ENCODE measurements around the gene C14orf39. TPM values are rescaled to one million over a fixed set of nuclear protein-coding genes. Genes with fewer than 3 reads are reported as not detected.

C14orf39 gene
- total and polyA plus RNA-seq, 4 donors = not detected

GRCh38 chr14:60506010-60506409, 20.1 kb upstream of the C14orf39 start:
- Histone ChIP-seq H3K4me1 (ENCODE audit: control insufficient read depth in 4 of 4, insufficient read depth in 4 of 4, low read length in 3 of 4) (peaks cover 7 to 28% (median 13%) of the 10 kb centered on the region in 4 donors), H3K27me3 (ENCODE audit: control insufficient read depth in 4 of 4, insufficient read depth in 4 of 4, low read length in 3 of 4) (peaks cover 10 to 34% (median 22%) of the 10 kb centered on the region in 4 donors), H3K4me3 (ENCODE audit: low read depth in 1 of 3, low read length in 3 of 3) (no peak overlapping the region), H3K36me3 (ENCODE audit: control insufficient read depth in 4 of 4, insufficient read depth in 3 of 4, low read depth in 1 of 4, low read length in 3 of 4) (no peaks in the 10 kb centered on the region), H3K9me3 (ENCODE audit: control insufficient read depth in 4 of 4, low read length in 3 of 4) (peaks cover 0 to 3% (median 0%) of the 10 kb centered on the region in 4 donors), H3K27ac (ENCODE audit: low read depth in 1 of 2, low read length in 2 of 2) (no peak overlapping the region), H3K9ac (ENCODE audit: low read depth in 1 of 2, low read length in 2 of 2) (no peak overlapping the region)
- no peak for TF ChIP-seq RXRA (IDR thresholded peaks at IDR 0.05)
- no peak for TF ChIP-seq TAF1 (conservative IDR thresholded peaks at IDR 0.05)
- no peak for TF ChIP-seq SP1 (IDR thresholded peaks at IDR 0.05)
- TF ChIP-seq FOXA1 (IDR thresholded peaks at IDR 0.05) = no peak
- no peak for TF ChIP-seq MAX (IDR thresholded peaks at IDR 0.05)
- TF ChIP-seq HNF4A (conservative IDR thresholded peaks at IDR 0.05) = no peak
- TF ChIP-seq CTCF (IDR thresholded peaks at IDR 0.05; ENCODE audit: low read depth, low read length, missing input control) = no peak
- no peak for TF ChIP-seq RAD21 (IDR thresholded peaks at IDR 0.05)
- TF ChIP-seq REST (IDR thresholded peaks at IDR 0.05) = no peak
- TF ChIP-seq HNF4G (IDR thresholded peaks at IDR 0.05) = no peak
- no peak for TF ChIP-seq EGR1 (IDR thresholded peaks at IDR 0.05; ENCODE audit: low read depth in 2 of 2)
- no peak for TF ChIP-seq GABPA (IDR thresholded peaks at IDR 0.05 in 1 of 2, conservative IDR thresholded peaks at IDR 0.05 in 1 of 2)
- no peak for TF ChIP-seq ZBTB33 (IDR thresholded peaks at IDR 0.05)
- no peak for TF ChIP-seq NR2F2 (IDR thresholded peaks at IDR 0.05)
- no peak for TF ChIP-seq YY1 (IDR thresholded peaks at IDR 0.05)
- TF ChIP-seq JUND (IDR thresholded peaks at IDR 0.05) = no peak
- TF ChIP-seq ATF3 (IDR thresholded peaks at IDR 0.05) = no peak
- TF ChIP-seq FOXA2 (IDR thresholded peaks at IDR 0.05) = no peak
- DNase-seq (ENCODE audit: low spot score) = no peak
- WGBS = 6% methylated on average over 7 of the region's 7 CpGs

Measured in liver (tissue), 9 donors.